ENCODE measurements around the gene SCG3.

Gene SCG3

GRCh38 chr15:51677452-51677851 lies 3.9 kb upstream of the SCG3 start:
- DNase-seq (ENCODE audit: low read depth) = no peak
- no peak overlapping the region for H3K4me3 ChIP-seq (ENCODE audit: low read depth, low read length)
- in situ Hi-C loops (cut with HindIII; ENCODE audit: low sequenced_read_pairs) = no loop called here
- TF ChIP-seq CTCF (IDR thresholded peaks at IDR 0.05; ENCODE audit: low read depth, low read length, missing control alignments) = no peak

DNA sequence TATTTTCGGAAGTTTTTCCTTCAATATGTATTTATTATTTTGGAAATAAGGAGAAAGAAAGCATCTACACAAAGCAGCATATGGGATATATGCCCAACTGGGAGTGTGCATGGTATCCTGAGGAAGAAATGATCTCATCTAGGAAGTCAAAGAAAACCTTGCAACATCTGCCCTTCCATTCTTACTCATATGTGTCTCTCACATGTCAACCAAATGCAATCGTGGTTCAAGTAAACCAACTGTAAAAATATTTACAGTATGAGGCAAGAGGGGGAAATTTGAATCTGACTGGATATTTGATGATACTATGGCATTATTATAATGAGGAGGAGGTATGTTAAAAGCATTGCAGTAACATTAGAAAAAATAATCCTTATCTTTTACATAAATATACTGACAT lies 3.2 kb upstream of the SCG3 start:
- H3K4me3 ChIP-seq (ENCODE audit: low read depth, low read length) = no peak overlapping the region
- in situ Hi-C loops (cut with HindIII; ENCODE audit: low sequenced_read_pairs) = no loop called here
- DNase-seq (ENCODE audit: low read depth) = no peak
- no peak for TF ChIP-seq CTCF (IDR thresholded peaks at IDR 0.05; ENCODE audit: low read depth, low read length, missing control alignments)

DNA sequence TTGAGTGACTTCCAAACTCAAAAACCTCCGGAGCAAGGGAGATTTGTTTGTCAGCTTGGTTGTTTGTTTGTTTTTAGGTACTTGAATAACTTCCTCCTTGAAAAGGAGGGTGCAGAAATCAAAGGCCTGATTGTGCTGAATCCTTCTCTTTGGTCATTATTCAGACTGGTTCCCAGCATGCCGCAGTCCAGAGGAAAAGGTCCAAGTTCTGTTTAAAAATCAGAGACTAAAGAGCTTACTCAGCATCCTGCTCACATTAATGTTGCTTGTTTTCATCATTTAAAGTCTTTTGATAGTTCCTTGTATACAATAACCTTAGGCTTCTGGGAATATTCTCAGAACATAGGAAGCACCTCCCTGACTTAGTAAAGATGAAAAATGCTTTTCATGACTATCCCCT lies 982 bp upstream of the SCG3 start:
- no peak for TF ChIP-seq CTCF (IDR thresholded peaks at IDR 0.05; ENCODE audit: low read depth, low read length, missing control alignments)
- H3K4me3 ChIP-seq (ENCODE audit: low read depth, low read length) = no peak overlapping the region
- DNase-seq (ENCODE audit: low read depth) = no peak
- in situ Hi-C loops (cut with HindIII; ENCODE audit: low sequenced_read_pairs) = no loop called here

- no peak for TF ChIP-seq CTCF (IDR thresholded peaks at IDR 0.05; ENCODE audit: low read depth, low read length, missing control alignments)
- no peak for DNase-seq (ENCODE audit: low read depth)
- in situ Hi-C loops (cut with HindIII; ENCODE audit: low sequenced_read_pairs) = no loop called here
Observed at GRCh38 chr15:51687565-51687964, 6.3 kb downstream of the SCG3 start.

GRCh38 chr15:51688863-51689262 lies 7.6 kb downstream of the SCG3 start:
- H3K4me3 ChIP-seq (ENCODE audit: low read depth, low read length) = no peak overlapping the region
- peak; percentile 15 for TF ChIP-seq CTCF (IDR thresholded peaks at IDR 0.05; ENCODE audit: low read depth, low read length, missing control alignments)
- DNase-seq (ENCODE audit: low read depth) = no peak
- in situ Hi-C loops (cut with HindIII; ENCODE audit: low sequenced_read_pairs) = no loop called here

More at GRCh38 chr15:51687565-51687964, 6.3 kb downstream of the SCG3 start:
- H3K4me3 ChIP-seq (ENCODE audit: low read depth, low read length) = no peak overlapping the region

- no peak for DNase-seq (ENCODE audit: low read depth)
- in situ Hi-C loops (cut with HindIII; ENCODE audit: low sequenced_read_pairs) = no loop called here
- no peak overlapping the region for H3K4me3 ChIP-seq (ENCODE audit: low read depth, low read length)
- TF ChIP-seq CTCF (IDR thresholded peaks at IDR 0.05; ENCODE audit: low read depth, low read length, missing control alignments) = no peak
Observed at GRCh38 chr15:51692154-51692553, 10.9 kb downstream of the SCG3 start.

DNA sequence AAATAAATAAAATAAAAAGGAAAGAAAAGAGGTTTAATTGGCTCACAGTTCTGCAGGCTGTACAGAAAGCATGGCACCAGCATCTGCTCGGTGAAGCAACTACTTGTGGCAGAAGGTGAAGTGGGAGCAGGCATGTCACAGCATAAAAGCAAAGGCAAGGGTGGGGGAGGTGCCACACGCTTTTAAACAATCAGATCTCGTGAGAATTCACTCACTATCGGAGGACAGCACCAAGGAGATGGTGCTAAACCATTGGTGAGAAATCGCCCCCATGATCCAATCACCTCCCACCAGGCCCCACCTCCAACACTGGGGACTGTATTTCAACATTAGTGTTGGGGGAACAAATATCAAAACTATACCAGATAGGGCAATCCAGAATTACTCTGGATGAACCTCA lies 15.3 kb downstream of the SCG3 start:
- no peak for TF ChIP-seq CTCF (IDR thresholded peaks at IDR 0.05; ENCODE audit: low read depth, low read length, missing control alignments)
- H3K4me3 ChIP-seq (ENCODE audit: low read depth, low read length) = no peak overlapping the region
- no peak for DNase-seq (ENCODE audit: low read depth)
- in situ Hi-C loops (cut with HindIII; ENCODE audit: low sequenced_read_pairs) = no loop called here

Data from astrocyte of the cerebellum (primary cell).